ENCODE measurements around the gene BCAT1. TPM values are rescaled to one million over a fixed set of nuclear protein-coding genes. Genes with fewer than 3 reads are reported as not detected.

BCAT1 gene
- polyA plus RNA-seq, 12 donors: 32.8 to 156 (median 51.2) TPM

- DNase-seq: no peak
These were observed 174.9 kb downstream of the BCAT1 start for GRCh38 chr12:24773996-24774395.

- no peak for DNase-seq
These were observed 176.1 kb downstream of the BCAT1 start for GRCh38 chr12:24772813-24773212.

GRCh38 chr12:24770821-24771220, 178.1 kb downstream of the BCAT1 start:
- no peak for DNase-seq

GRCh38 chr12:24770334-24770733, 178.6 kb downstream of the BCAT1 start:
- DNase-seq: no peak

GRCh38 chr12:24769682-24770081, 179.2 kb downstream of the BCAT1 start:
- DNase-seq: no peak

- no peak for DNase-seq
These were observed 180.5 kb downstream of the BCAT1 start for GRCh38 chr12:24768415-24768814.

- DNase-seq: no peak
These were observed 181.9 kb downstream of the BCAT1 start for GRCh38 chr12:24767016-24767415.

- DNase-seq: no peak
These were observed 184.2 kb downstream of the BCAT1 start for GRCh38 chr12:24764712-24765111.

GRCh38 chr12:24760606-24761378, 188.1 kb downstream of the BCAT1 start:
- DNase-seq: no peak

GRCh38 chr12:24760162-24760561, 188.7 kb downstream of the BCAT1 start:
- no peak for DNase-seq

Other genes starting within 250 kb of the BCAT1 start
- gene DNAI7, start 246.1 kb upstream of the BCAT1 start, polyA plus RNA-seq (ENCODE audit: insufficient read length in 12 of 12): 1 to 10 TPM in 2 of 12 donors, under 1 TPM in 8, not detected in 2; 0.43 to 1.2 (median 0.64) TPM
- 10 to 100 TPM in 11 of 12 donors, not detected in 1; 25.6 to 41.3 (median 33.6) TPM for gene ETFRF1, start 246.1 kb upstream of the BCAT1 start, polyA plus RNA-seq (ENCODE audit: insufficient read length in 12 of 12)